ENCODE data around the gene PPM1N. TPM values are rescaled to one million over a fixed set of nuclear protein-coding genes. Genes with fewer than 3 reads are reported as not detected.
A peak's percentile ranks its signal among the peaks of the same experiment; 100 is the strongest.

The PPM1N gene
- total and polyA plus RNA-seq, 2 of the 13 experiments (the other 11 are each of a cell fraction or from before 2014, with no cell fraction given) = 0.31 to 1.8 TPM

GRCh38 chr19:45523642-45524256, 25.5 kb downstream of the PPM1N start (continued):
- no peak for TF ChIP-seq MLXIP (CRISPR knock-in tag; IDR thresholded peaks at IDR 0.05; ENCODE audit: borderline replicate concordance)
- no peak for TF ChIP-seq ZNF800 (CRISPR knock-in tag; IDR thresholded peaks at IDR 0.05)
- no peak for TF ChIP-seq CHD4 (IDR thresholded peaks at IDR 0.05; ENCODE audit: borderline replicate concordance, low read length)
- TF ChIP-seq KMT2B (CRISPR knock-in tag; IDR thresholded peaks at IDR 0.05) = no peak
- peak; percentile 67 for TF ChIP-seq ZNF574 (CRISPR knock-in tag; IDR thresholded peaks at IDR 0.05)
- TF ChIP-seq IKZF1 (IDR thresholded peaks at IDR 0.05) = no peak
- no peak for TF ChIP-seq GATAD1 (CRISPR knock-in tag; IDR thresholded peaks at IDR 0.05)
- no peak for TF ChIP-seq ZNF280B (CRISPR knock-in tag; IDR thresholded peaks at IDR 0.05; ENCODE audit: borderline replicate concordance)
- no peak for TF ChIP-seq FOXO1 (CRISPR knock-in tag; IDR thresholded peaks at IDR 0.05)
- TF ChIP-seq ZNF460 (CRISPR knock-in tag; IDR thresholded peaks at IDR 0.05; ENCODE audit: borderline replicate concordance) = no peak
- TF ChIP-seq ZNF33A (CRISPR knock-in tag; IDR thresholded peaks at IDR 0.05; ENCODE audit: borderline replicate concordance) = no peak
- TF ChIP-seq ZSCAN25 (CRISPR knock-in tag; IDR thresholded peaks at IDR 0.05) = no peak
- TF ChIP-seq BRF2 (CRISPR knock-in tag; IDR thresholded peaks at IDR 0.05) = no peak
- no peak for TF ChIP-seq WIZ (CRISPR knock-in tag; IDR thresholded peaks at IDR 0.05)
- TF ChIP-seq NR2F2 (IDR thresholded peaks at IDR 0.05; ENCODE audit: borderline replicate concordance, low read depth) = no peak
- no peak for TF ChIP-seq ZSCAN30 (CRISPR knock-in tag; IDR thresholded peaks at IDR 0.05)
- TF ChIP-seq KDM5B (CRISPR knock-in tag; IDR thresholded peaks at IDR 0.05; ENCODE audit: borderline replicate concordance) = no peak
- TF ChIP-seq HOXA5 (CRISPR knock-in tag; IDR thresholded peaks at IDR 0.05) = no peak; the same call in 1 of the 2 replicates
- no peak for TF ChIP-seq ZFP36L2 (CRISPR knock-in tag; IDR thresholded peaks at IDR 0.05)
- no peak for TF ChIP-seq MIXL1 (CRISPR knock-in tag; IDR thresholded peaks at IDR 0.05)
- TF ChIP-seq RXRA (CRISPR knock-in tag; IDR thresholded peaks at IDR 0.05) = no peak
- no peak for TF ChIP-seq SMAD3 (CRISPR knock-in tag; IDR thresholded peaks at IDR 0.05)
